Heart right ventricle (tissue), 16 donors: ENCODE measurements around the gene TMEM151A. TPM values are rescaled to one million over a fixed set of nuclear protein-coding genes. Genes with fewer than 3 reads are reported as not detected.

Experiments
- ATAC-seq, 8 donors: fragments of 200-7000 bp; cut with Tn5 transposase; one replicate each; pipeline ENCODE4 v1.9.1; 2020; ENCODE audit warnings: mild to moderate bottlenecking in 8 of 8, moderate library complexity in 8 of 8, moderate number of reproducible peaks in 1 of 8
- DNase-seq, 2 donors: peaks; one replicate each; pipeline ENCODE4 v3.0.0-alpha.2; 2020
- H3K27ac ChIP-seq, 10 donors: fragments of 200-600 bp; sonication (generic) in 2 of 10; one replicate each; pipeline versions ENCODE4 v1.5.0 to v1.8.0; 2020 to 2022; ENCODE audit warnings: mild to moderate bottlenecking in 3 of 10
- H3K27me3 ChIP-seq, 7 donors: fragments of 200-600 bp; one replicate each; pipeline ENCODE4 v1.8.0; 2021 to 2022; ENCODE audit warnings: mild to moderate bottlenecking in 2 of 7
- H3K36me3 ChIP-seq, 9 donors: fragments of 200-600 bp; sonication (generic) in 1 of 9; one replicate each; pipeline versions ENCODE4 v1.5.0 to v1.8.0; 2020 to 2022; ENCODE audit warnings: mild to moderate bottlenecking in 2 of 9
- H3K4me1 ChIP-seq, 9 donors: fragments of 200-600 bp; sonication (generic) in 1 of 9; one replicate each; pipeline versions ENCODE4 v1.5.0 to v1.8.0; 2020 to 2022; ENCODE audit warnings: mild to moderate bottlenecking in 4 of 9
- H3K4me3 ChIP-seq, 10 donors: fragments of 200-600 bp; sonication (generic) in 2 of 10; one replicate each; pipeline versions ENCODE4 v1.5.0 to v1.8.0; 2020 to 2022; ENCODE audit warnings: mild to moderate bottlenecking in 7 of 10, moderate library complexity in 2 of 10
- H3K9me3 ChIP-seq, 11 donors: fragments of 200-600 bp in 10 of 11; sonication (generic) in 2 of 11; one replicate each; pipeline versions ENCODE4 v1.5.0 to v1.8.0; 2013 to 2022; ENCODE audit warnings: mild to moderate bottlenecking in 2 of 11, control low read depth in 1 of 11, moderate library complexity in 1 of 11
- whole genome bisulfite sequencing, 2 donors: extraction: QIAGEN DNeasy Blood & Tissue Kit; methylation state at CpG; one replicate each; pipeline ENCODE4 v1.1.7; 2013; ENCODE audit warnings: inconsistent platforms in 1 of 2; 5-methylcytosine and 5-hydroxymethylcytosine counted together
- intact Hi-C, 10 donors: fragments of 100-400 bp; cut with DNase I; formaldehyde crosslinking; loops; one replicate each; pipeline versions ENCODE4 v1.11.1 to v1.14.2; 2022
- polyA plus RNA-seq, 2 donors: library from polyadenylated mRNA; stranded (reverse); fragments of 200-250 nt; gene quantifications; one replicate each; pipeline ENCODE4 v1.2.3, GENCODE V29; 2013
- total RNA-seq, 10 donors: library from RNA; stranded (reverse); fragmentation: NEBNext Ultra II Directional in 3 of 10; extraction: Animal tissue kit (Norgen Biotek cat#: 25700) in 3 of 10; gene quantifications; one replicate each; pipeline versions ENCODE4 v1.2.1 to v1.2.4, GENCODE V29; 2021 to 2023
- TF ChIP-seq, protein P1 (sequence below), 9 donors: fragments of 200-600 bp; sonication (generic) in 2 of 9; IDR thresholded peaks; one replicate each; pipeline versions ENCODE4 v1.5.0 to v1.8.0; 2021 to 2022; ENCODE audit warnings: antibody characterized with exemption in 9 of 9, mild to moderate bottlenecking in 5 of 9, moderate library complexity in 1 of 9
- donor health status: Arrhythmogenic right ventricular cardiomyopathy.
- donor health status: ischemic (EF 13 %, LVEDD 7.1; RV severe dilation, severe dysfunction).
- donor health status: healthy with polysubstance abuse.
- donor health status: DM: no; HTN: yes; CAD: no.
- donor health status: DM: no; HTN: no; CAD: no.
- donor health status: ischemic (EF 25% LVEDD 6.9; RV normal size, moderate dysfunction).
- donor health status: ischemic (EF 25% LVEDD 5.7; RV mildly dilated, moderate dysfunction).
- donor health status: healthy.
- donor health status: DM: yes; HTN: yes; CAD: no.
- donor health status: Ischemic cardiomyopathy.
- donor health status: ischemic (EF 35%, LVEDD 5.7; RV mildly dilated, moderate dysfunction).
- donor health status: nonischemic (EF 11% LVEDD 7.7; RV severe dilation, severe dysfunction).
- donor health status: DM: yes; HTN: yes; CAD: no.
- donor health status: PGD.
- donor health status: ischemic (EF 29% LVEDD 5.4; RV normal size, mild dysfunction).
- donor health status: nonischemic (EF 23%, LVEDD 6.1; RV moderate dilation, normal function).

Gene TMEM151A
- total and polyA plus RNA-seq, 12 donors = 0.10 to 0.24 (median 0.19) TPM; not detected in 7

DNA sequence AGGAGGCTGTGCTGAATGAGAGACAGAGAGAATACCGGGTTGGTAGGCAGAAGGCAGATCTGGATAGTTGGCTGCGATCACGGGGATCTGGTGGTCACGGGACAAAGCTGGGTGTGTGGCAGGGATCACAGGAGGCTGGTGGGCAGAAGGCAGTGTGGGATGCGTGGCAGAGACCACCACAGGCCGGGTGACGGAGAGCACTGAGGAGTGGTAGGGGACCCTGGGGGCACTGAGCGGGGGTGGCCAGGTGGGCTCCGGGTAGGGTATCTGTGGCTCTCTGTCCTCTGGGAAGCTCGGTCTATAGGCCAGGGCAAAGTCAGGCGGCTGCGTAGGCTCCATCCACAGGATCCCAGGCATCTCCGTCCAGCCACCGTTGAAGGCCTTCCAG is 23.8 kb downstream of the TMEM151A start:
- H3K27me3 ChIP-seq = peaks cover 0 to 6% (median 0%) of the 10 kb centered on the region in 7 donors
- WGBS, 2 donors = 73 to 82% methylated on average over 14 of the region's 14 CpGs
- DNase-seq = no peak
- H3K4me1 ChIP-seq = peaks cover 15 to 58% (median 41%) of the 10 kb centered on the region in 9 donors
- no peak for ATAC-seq
- H3K36me3 ChIP-seq = no peaks in the 10 kb centered on the region
- no peaks in the 10 kb centered on the region for H3K9me3 ChIP-seq
- TF ChIP-seq, protein P1, sequence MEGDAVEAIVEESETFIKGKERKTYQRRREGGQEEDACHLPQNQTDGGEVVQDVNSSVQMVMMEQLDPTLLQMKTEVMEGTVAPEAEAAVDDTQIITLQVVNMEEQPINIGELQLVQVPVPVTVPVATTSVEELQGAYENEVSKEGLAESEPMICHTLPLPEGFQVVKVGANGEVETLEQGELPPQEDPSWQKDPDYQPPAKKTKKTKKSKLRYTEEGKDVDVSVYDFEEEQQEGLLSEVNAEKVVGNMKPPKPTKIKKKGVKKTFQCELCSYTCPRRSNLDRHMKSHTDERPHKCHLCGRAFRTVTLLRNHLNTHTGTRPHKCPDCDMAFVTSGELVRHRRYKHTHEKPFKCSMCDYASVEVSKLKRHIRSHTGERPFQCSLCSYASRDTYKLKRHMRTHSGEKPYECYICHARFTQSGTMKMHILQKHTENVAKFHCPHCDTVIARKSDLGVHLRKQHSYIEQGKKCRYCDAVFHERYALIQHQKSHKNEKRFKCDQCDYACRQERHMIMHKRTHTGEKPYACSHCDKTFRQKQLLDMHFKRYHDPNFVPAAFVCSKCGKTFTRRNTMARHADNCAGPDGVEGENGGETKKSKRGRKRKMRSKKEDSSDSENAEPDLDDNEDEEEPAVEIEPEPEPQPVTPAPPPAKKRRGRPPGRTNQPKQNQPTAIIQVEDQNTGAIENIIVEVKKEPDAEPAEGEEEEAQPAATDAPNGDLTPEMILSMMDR (IDR thresholded peaks at IDR 0.05) = no peak
- H3K4me3 ChIP-seq = peak overlapping the region in 9 of 10 donors; percentile 46 to 76 (median 60)
- peak overlapping the region in 8 of 10 donors; percentile 77 to 92 (median 86) for H3K27ac ChIP-seq
- intact Hi-C loops = loop anchor here in 1 of 10 donors (10.0 kb wide), 1 partner anchor 69 kb away; no protein-coding TSS in a partner anchor

DNA sequence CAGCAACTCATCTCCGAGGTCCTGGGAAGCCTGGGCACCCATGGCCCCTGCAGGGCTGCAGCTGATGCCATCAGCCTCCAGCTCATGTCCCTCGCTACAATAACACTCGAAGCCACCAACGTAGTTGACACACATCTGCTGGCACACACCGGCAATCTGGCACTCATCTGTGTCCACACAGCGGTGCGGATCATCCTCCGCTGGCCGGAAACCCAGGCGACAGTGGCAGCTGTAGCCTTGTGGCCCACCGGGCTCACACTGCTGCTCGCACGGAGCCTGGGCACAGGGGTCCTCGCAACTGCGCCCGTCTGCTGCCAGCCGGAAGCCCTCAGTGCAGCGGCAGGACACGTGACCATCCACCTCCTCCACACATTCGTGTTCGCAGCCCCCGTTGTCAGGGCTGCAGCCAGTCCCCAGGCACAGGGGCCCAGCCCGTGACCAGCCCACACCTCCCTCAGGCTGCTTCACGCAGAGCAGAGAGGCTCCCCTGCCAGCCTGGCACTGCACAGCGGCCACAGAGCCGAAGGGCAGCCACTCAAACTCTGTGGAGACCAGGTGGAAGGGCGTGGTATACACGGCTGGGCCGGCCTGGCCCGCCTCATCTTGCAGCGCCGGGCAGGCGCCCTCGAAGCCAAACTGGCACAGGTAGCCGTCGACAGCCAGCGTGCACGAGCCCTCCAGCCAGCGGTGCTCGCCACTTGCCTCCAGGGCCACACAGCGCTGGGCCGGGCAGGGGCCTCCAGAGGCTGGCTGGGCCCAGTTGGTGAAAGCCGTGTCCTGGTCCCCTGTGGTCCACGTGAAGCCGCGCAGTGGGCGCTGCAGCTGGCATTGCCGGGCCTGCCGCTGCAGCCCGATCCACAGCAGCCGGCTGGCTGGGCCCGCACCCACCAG is 24.5 kb downstream of the TMEM151A start:
- WGBS, 2 donors = 59 to 73% methylated on average over 52 of the region's 52 CpGs
- ATAC-seq (no peak), DNase-seq (no peak)
- Histone ChIP-seq H3K27me3 (peaks cover 0 to 6% (median 0%) of the 10 kb centered on the region in 7 donors), H3K36me3 (no peaks in the 10 kb centered on the region), H3K4me1 (peaks cover 15 to 58% (median 41%) of the 10 kb centered on the region in 9 donors), H3K27ac (peak overlapping the region; percentile 77 to 92 (median 86)), H3K4me3 (peak overlapping the region; percentile 25 to 76 (median 60)), H3K9me3 (no peaks in the 10 kb centered on the region)
- TF ChIP-seq, protein P1 (IDR thresholded peaks at IDR 0.05) = no peak
- intact Hi-C loops = loop anchor here in 1 of 10 donors (10.0 kb wide), 1 partner anchor 69 kb away; no protein-coding TSS in a partner anchor

DNA sequence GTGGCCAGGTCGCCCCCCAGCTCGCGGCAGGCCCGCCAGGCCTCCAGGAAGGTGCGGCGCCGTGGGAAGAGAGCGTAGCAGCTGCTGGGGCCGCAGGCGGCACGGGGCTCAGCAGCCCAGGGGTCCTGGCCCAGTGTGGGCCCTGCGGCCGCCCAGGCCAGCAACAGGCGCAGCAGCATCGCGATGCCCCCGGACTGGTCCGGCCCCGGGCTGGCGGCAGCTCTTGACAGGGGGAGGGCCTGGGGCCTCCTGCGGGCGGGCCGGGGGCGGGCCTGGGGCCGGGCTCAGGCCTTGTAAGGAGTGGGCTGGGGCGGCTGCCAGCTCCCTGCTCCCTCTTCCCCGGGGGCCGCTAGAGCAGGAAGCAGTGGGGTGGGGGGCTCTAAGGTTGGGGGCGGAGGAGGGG is 25.2 kb downstream of the TMEM151A start, which contains the start of gene CD248:
CD248 (minus strand) TSS at position 196 of the 403 bp plus-strand sequence; CDS start at position 179, 17 bp downstream.
- TF ChIP-seq, protein P1 (IDR thresholded peaks at IDR 0.05) = no peak
- Histone ChIP-seq H3K27ac (peak within 1 kb of the TSS; percentile 77 to 92 (median 86)), H3K36me3 (no peaks in the 10 kb centered on the region), H3K4me3 (peak within 1 kb of the TSS; percentile 25 to 76 (median 60)), H3K9me3 (no peaks in the 10 kb centered on the region), H3K27me3 (peaks cover 0 to 6% (median 0%) of the 10 kb centered on the region in 7 donors), H3K4me1 (peaks cover 15 to 56% (median 41%) of the 10 kb centered on the region in 9 donors)
- ATAC-seq (peak; percentile 26 to 66 (median 54)), DNase-seq (peak; percentile 85 to 89)
- WGBS, 2 donors = 1 to 6% methylated on average over 27 to 29 of the region's 29 CpGs
- intact Hi-C loops = loop anchor here in 1 of 10 donors (10.0 kb wide), 1 partner anchor 68 kb away; no protein-coding TSS in a partner anchor

DNA sequence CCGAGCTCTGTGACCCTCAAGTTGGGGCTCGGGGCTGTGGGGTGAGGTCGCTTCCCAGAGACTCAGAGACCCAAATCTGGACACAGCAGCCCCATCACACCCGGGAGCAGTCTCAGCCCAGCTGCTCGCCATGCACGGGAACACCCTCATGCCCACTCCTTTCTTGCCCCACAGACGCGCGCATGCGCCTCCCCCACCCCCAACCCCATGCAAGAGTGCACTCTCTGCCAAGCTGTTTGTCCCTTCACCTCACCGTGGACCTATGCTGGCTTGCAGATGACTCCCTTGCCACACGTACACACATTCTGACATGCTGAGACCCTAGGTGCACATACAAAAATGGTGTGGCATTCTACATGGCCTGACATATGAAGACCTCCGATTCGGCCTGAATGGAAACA is 25.6 kb downstream of the TMEM151A start:
- ATAC-seq (peak; percentile 6 to 36 (median 24)), DNase-seq (peak; percentile 62 to 73)
- TF ChIP-seq, protein P1 (IDR thresholded peaks at IDR 0.05) = no peak

More for the DNA sequence above, 25.6 kb downstream of the TMEM151A start:
- H3K36me3 ChIP-seq = no peaks in the 10 kb centered on the region
- H3K4me1 ChIP-seq = peaks cover 15 to 61% (median 36%) of the 10 kb centered on the region in 9 donors
- 1 to 6% methylated on average over 14 of the region's 14 CpGs for WGBS, 2 donors
- peak overlapping the region; percentile 77 to 92 (median 86) for H3K27ac ChIP-seq
- peaks cover 0 to 6% (median 0%) of the 10 kb centered on the region in 7 donors for H3K27me3 ChIP-seq
- no peaks in the 10 kb centered on the region for H3K9me3 ChIP-seq
- peak overlapping the region in 9 of 10 donors; percentile 46 to 76 (median 60) for H3K4me3 ChIP-seq
- intact Hi-C loops = loop anchor here in 1 of 10 donors (10.0 kb wide), 1 partner anchor 67 kb away; no protein-coding TSS in a partner anchor
